GM19240 (cell line): ENCODE results near the gene DMBT1.
"Not testable (repeated sequence)": the region's sequence is repeated elsewhere in the genome, so short reads cannot be mapped to it uniquely, and the experiment has no call there.

Experiments used
- DNase-seq: peaks from one replicate; pipeline ENCODE4 v3.0.0; 2011; ENCODE audit warnings: low spot score; ENCODE audit not compliant: insufficient read length

Gene DMBT1

DNA sequence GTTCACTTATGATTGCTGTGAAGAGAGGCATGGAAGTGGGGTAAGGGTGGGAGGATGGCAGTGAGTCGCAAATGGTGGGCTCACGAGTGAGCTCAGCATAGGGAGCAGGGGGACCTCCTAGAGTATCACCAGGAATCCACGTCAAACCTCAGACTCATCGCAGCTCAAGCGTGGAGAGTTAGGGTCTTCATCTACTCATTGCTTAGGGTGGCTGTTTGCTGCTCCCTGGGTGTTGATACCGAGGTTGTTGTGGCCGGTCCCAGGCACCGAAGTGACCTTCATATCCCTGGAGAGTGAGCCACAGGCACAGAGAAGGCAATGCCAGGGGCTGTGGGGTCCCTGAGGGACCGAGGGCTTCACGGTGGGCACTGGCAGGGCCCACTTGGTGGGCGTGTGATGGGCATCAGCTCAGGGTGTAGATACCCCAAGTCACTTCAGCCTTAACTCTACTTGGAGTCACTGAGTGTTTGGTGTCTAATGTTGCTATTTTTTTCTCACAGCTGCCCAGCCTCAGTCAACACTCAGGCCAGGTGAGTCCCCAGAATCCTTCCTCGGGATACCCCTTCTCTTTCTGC is 16.8 kb downstream of the DMBT1 start:
- DNase-seq, result no peak

DNA sequence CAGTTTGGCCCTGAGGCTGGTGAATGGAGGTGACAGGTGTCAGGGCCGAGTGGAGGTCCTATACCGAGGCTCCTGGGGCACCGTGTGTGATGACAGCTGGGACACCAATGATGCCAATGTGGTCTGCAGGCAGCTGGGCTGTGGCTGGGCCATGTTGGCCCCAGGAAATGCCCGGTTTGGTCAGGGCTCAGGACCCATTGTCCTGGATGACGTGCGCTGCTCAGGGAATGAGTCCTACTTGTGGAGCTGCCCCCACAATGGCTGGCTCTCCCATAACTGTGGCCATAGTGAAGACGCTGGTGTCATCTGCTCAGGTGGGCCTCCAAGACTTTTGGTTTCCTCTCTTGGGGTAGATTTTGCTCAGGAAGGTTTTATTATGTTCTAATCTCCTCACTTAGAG is 25.5 kb downstream of the DMBT1 start:
- DNase-seq, result not testable (repeated sequence)

DNA sequence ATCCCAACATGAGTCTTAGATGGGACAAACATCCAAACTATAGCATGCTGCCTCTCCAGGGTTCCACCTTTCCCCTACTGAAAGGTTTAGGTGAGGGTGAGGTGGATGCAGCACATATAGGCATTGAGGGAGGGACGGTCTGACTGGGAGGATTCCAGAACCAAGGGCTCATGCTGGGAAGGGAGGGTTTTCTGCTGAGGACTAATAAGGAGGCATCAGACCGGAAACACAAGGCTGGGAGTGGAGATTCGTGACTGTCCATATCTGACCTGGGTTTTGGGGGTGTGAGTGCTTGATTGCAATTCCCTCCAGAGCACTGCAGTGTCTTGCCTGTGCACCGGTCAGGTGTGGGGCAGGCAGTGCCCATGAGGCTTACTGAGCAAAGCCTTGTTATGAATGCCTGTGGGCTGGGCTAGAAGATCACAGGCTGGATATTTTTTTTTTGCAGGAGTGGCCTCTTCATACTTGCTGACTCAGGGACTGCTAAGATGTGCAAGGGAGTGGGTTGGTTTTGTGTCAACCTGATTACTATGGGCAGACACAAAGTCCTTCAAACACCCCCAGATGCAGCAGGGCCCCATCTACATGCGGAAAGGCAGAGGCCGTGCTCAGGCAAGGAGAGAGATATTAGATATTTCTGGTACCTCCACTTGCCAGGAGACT is 26.7 kb downstream of the DMBT1 start:
- DNase-seq, result no peak

DNA sequence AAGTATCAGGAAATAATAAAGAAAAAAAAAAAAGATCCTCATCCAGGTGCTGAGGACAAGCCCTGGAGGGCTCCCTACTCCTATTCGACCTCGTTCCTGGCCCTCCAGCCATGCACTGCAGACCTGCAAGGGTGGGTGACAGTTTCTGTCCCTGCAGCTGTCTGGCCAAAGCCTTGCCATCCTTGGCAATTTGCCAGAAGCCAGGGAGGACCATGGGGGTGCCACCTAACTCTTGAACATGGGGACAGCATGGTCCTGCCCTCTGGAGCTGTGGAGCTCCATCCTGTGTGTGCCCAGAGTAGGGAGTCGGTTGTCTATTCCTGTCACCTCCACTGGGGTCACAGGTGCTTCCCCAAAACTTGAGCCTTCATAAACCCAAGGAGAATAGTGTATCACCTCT is 27.8 kb downstream of the DMBT1 start:
- DNase-seq, result no peak

DNA sequence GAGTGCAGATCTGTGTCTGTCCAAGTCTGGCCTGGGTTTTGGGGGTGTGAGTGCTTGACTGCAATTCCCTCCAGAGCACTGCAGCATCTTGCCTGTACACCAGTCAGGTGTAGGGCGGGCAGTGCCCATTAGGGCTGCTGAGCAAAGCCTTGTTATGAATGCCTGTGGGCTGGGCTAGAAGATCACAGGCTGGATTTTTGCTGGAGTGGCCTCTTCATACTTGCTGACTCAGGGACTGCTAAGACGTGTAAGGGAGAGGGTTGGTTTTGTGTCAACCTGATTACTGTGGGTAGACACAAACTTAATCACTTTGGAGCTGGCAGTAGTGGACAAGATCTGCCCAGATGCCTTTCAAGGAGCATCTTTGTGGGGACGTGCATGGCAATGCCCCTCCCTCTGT is 29.6 kb downstream of the DMBT1 start:
- DNase-seq, result no peak

DNA sequence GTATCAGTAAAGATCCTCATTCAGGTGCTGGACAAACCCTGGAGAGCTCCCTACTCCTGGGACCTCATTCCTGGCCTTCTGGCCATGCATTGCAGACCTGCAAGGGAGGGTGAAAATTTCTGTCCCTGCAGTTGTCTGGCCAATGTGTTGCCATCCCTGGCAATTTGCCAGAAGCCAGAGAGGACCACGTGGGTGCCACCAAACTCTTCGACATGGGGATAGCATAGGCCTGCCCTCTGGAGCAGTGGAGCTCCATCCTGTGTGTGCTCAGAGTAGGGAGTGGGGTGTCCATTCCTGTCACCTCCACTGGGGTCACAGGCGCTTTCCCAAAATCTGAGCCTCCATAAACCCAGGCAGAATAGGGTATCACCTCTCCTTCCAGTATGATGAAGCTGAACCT is 31.2 kb downstream of the DMBT1 start:
- no peak for DNase-seq

DNA sequence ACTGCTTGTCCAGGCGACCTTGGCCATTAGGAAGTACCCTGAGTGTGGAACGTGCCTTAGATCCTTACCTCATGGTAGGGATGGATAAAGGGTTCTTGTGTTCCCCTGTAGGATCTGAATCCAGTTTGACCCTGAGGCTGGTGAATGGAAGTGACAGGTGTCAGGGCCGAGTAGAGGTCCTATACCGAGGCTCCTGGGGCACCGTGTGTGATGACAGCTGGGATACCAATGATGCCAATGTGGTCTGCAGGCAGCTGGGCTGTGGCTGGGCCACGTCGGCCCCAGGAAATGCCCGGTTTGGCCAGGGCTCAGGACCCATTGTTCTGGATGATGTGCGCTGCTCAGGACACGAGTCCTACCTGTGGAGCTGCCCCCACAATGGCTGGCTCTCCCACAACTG is 31.6 kb downstream of the DMBT1 start:
- no peak for DNase-seq

DNA sequence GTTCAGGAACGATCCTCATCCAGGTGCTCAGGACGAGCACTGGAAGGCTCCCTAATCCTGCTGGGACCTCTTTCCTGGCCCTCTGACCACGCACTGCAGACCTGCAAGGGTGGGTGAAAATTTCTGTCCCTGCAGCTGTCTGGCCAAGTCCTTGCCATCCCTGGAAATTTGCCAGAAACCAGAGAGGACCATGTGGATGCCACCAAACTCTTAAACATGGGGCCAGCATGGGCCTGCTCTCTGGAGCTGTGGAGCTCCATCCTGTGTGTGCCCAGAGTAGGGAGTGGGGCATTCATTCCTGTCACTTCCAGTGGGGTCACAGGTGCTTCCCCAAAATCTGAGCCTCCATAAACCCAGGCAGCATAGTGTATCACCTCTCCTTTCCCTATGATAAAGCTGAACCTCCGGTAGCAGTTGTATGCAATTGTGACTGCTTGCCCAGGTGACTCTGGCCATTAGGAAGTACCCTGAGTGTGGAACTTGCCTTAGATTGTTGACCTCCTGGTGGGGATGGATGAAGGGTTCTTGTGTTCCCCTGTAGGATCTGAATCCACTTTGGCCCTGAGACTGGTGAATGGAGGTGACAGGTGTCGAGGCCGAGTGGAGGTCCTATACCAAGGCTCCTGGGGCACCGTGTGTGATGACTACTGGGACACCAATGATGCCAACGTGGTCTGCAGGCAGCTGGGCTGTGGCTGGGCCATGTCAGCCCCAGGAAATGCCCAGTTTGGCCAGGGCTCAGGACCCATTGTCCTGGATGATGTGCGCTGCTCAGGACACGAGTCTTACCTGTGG is 57.1 kb downstream of the DMBT1 start:
- DNase-seq, result no peak

DNA sequence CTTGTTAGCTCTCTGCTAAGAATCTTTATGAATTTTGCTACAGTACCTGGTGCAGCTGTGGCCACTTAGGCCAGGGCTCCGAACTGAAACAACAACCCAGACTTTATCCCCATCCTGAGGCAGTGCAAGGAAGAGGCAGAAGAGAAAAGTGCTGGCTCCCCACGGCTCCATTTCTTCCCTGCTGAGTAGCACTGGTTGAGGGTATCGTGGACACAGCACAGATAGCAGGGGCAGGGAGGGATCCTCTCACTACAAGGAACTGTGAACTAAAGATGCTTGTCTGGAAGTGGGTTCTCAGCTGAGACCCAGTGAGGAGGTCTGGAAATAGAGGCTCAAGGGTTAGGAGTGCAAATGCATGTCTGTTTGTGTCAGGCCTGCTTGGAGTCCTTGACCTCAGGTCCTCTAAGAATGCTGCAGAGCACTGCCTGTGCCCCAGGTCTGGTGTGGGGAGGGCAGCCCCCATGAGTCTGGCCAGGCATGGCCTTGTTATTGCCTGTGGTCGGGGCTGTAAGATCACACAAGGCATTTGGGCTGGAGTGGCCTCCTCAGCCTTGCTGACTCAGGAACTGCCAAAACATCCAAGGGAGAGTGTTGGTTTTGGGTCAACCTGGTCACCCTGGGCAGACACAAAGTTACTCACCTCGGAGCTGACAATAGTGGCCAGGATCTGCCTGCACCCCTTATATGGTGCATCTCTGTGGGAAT is 58.1 kb downstream of the DMBT1 start:
- DNase-seq, result no peak

DNA sequence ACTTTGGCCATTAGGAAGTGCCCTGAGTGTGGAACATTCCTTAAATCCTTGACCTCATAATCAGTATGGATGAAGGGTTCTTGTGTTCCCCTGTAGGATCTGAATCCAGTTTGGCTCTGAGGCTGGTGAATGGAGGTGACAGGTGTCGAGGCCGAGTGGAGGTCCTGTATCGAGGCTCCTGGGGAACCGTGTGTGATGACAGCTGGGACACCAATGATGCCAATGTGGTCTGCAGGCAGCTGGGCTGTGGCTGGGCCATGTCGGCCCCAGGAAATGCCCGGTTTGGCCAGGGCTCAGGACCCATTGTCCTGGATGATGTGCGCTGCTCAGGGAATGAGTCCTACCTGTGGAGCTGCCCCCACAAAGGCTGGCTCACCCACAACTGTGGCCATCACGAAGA is 60.4 kb downstream of the DMBT1 start:
- DNase-seq, result not testable (repeated sequence)

DNA sequence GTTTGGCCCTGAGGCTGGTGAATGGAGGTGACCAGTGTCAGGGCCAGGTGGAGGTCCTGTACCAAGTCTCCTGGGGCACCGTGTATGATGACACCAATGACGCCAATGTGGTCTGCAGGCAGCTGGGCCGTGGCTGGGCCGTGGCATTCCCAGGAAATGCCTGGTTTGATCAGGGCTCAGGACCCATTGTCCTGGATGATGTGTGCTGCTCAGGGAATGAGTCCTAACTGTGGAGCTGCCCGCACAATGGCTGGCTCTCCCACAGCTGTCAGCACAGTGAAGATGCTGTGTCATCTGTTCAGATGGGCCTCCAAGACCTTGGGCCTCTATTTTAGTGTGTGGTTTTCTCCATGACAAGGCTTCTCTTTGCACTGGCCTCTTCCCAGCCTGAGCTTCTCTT is 64.0 kb downstream of the DMBT1 start:
- DNase-seq, result no peak

DNA sequence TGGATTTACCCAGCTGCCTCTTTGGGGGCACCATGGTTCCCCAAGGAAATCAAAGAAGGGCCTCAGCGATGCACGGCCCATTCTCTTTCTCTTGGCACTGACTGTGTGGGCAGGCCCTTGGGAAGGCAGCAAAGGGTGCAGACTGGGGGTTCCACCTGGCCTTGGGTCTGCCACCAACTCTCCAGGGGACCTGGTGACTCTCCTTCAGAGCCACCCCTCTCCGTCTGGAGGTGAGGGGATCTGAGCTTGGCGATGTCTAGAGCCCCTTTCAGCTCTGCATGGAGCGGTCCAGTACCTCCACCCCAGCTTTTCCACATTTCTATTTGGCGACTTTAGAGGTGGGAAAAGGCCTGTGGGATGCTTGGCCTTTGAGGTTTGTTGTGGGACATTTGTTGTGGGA is 70.0 kb downstream of the DMBT1 start:
- no peak for DNase-seq

DNA sequence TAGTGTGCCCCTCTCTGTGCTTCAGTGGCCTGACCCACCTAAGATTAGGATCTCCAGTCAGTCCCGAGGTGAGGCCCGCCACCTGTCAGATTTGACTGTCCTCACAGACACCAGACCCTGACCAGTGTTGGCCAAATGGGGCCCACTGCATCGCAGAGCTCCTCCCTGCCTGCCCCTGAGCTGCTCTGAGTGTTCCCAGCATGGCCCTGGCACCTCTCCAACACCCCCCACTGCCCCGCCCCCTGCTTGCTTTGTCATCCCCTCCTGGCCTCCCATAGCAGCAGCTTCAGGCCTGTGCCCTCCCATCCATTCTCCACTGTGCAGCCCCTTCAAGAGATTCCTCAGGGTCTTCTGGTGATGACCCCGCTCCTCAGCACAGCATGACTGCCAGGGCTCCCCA is 71.5 kb downstream of the DMBT1 start:
- DNase-seq, result no peak

DNA sequence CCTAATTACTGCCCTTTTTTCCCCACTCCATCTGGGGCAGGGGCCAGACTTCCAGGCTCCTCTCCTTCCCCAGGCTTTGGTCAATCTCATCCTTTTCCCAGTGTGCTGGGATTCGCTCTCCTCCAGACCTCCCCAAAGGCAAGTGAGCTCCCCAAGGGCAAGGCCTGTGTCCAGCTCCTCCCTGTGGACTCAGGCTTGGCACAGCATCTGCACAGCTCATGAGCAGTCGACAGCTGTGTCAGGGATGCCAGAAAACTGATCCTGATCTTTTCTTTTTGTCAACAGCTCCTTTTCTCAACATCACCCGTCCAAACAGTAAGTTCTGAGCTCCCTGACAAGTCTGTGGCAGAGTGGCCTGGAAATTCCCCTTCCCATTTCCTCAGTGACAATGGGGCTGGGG is 72.0 kb downstream of the DMBT1 start:
- no peak for DNase-seq

DNA sequence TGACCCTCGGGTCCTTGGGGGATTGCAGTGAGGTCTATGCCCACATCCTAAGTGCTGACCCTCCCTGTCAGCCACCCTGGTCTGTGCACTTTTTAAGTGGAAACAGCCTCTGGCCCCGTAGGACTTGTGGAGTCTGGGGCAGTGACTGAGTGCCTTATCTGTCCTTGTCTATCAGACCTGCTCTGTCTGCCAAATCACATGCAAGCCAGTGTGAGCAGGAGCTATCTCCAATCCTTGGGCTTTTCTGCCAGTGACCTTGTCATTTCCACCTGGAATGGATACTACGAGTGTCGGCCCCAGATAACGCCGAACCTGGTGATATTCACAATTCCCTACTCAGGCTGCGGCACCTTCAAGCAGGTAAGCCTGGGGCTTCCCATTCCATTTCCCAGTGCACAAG is 76.4 kb downstream of the DMBT1 start:
- DNase-seq, result no peak

DNA sequence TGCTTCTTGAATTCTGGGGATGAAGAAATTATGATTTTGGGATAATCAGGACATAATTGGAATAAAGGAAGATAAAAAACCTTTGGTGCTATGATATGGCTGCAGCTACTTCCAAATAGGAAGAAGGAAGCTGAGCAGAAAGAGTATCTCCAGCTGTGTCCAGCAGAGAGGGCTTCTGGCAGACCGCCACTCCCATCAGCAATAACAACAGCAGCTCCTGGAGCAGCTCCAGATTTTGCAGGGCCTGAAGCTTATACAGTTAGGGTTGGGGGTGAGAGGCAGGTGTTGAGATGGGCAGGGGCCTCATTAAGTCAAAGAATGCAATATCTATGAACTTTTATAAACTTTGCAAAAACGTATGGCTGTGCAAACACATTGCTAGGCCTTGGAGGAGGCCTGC is 76.8 kb downstream of the DMBT1 start:
- DNase-seq, result no peak

DNA sequence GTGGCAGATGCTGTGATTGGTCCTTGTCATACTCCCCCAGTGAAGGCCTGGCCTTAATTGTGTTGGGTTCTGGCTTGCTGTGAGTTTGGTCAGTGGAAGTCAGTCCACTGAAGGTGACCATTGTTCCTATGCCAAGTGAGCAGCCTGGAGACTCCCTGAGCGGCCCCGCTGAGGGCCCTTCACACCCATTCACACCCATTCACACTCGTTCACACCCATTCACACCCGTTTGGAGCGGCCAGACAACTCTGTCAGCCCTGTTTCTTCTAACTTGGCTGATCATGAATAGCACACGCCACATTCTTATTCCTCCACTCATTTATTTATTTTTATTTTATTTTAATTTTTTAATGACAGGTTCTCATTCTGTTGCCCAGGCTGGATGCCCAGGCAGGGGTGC is 77.6 kb downstream of the DMBT1 start:
- no peak for DNase-seq

DNA sequence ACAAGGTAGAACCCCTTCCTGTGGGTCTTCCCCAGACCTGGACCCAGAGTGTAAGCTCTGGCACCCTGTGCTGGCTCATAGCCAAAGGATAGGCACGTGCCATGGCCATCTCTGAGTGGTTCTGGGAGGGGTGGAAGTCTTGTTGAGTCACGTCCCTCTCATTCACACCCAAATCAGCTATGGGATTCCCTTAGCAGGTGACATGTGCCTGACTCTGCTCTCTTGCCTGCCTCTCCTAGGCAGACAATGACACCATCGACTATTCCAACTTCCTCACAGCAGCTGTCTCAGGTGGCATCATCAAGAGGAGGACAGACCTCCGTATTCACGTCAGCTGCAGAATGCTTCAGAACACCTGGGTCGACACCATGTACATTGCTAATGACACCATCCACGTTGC is 79.2 kb downstream of the DMBT1 start:
- DNase-seq, result no peak

DNA sequence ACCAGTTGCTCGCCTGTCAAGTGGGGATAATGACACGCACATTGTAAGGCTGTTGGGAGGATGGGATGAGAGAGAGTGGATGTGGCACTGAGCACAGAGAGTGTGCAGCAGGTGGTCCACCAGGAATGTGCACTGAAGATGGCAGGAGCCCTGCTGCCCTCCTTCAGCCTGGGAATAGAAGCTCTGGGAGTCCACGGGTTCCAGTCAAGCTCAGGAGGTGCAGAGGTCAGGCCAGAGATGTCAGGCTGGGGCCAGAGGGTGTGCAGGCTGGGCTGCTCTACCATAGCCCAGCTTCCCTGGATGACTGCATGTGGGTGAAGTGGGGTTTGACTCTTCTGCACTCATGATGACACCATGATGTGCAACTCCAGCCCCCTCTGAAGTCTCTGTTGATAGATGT is 80.4 kb downstream of the DMBT1 start:
- no peak for DNase-seq

DNA sequence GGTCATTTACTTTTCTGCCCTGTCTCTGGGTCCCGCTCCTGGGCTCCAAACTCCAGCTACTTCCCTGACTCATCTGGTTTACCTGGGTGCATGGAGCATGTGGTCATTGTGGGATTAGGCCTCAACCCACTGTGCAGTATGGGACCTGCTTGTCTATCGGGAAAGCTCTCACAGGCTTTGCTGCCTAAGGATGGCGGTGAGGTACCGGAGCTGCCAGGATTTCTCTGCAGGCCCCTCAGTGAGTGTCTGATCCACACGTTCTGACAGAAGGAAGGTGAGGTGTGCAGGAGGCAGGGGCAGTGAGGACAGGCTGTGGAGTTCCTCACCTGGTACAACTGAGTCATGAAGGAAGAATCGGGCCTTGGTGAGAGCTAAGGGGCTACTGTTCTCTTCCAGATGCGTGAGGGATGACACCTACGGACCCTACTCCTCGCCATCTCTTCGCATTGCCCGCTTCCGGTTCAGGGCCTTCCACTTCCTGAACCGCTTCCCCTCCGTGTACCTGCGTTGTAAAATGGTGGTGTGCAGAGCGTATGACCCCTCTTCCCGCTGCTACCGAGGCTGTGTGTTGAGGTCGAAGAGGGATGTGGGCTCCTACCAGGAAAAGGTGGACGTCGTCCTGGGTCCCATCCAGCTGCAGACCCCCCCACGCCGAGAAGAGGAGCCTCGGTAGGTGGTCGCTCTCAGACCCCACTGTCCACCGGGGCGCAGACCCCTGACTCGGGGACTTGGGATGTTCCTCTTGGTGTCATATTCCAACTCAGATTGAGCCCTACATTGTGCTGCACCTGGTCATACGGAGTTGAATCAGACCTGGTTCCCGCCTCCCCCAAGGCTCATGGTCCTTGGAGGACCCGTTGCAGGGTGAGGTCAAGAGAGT is 82.4 kb downstream of the DMBT1 start:
- no peak for DNase-seq

DNA sequence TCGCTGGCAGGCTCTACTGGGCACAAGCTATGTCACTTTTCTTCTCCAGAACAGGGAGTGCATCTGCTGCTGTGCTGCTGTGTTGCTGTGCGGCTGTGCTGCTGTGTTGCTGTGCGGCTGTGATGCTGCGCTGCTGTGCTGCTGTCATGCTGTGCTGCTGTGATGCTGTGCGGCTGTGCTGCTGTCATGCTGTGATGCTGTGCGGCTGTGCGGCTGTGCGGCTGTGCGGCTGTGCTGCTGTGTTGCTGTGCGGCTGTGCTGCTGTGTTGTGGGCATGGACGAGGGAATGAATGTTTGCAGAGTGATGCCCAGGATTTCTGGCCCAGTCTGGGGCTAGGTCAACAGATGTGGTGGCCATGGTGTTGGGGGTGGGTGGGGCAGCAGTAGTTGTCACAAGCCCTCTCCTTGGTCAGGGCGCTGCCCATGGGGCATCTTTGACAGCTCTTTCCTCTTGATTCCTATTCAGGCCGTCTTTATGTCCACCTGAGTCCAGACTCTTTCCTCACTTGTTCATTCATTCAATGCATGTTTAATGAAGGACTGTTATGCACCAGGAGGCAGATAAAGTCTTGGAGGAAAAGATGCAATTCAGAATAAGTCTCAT is 83.5 kb downstream of the DMBT1 start:
- DNase-seq, result no peak
